Lower leg skin (tissue), 4 donors: ENCODE results near the gene EPN1. TPM values are rescaled to one million over a fixed set of nuclear protein-coding genes. Genes with fewer than 3 reads are reported as not detected.

Source experiments
- DNase-seq, 2 donors: peaks; one replicate each; pipeline ENCODE4 v3.0.0-alpha.2; 2019; ENCODE audit warnings: low spot score in 2 of 2
- H3K4me3 ChIP-seq: fragments of 200-600 bp; sonication (generic); 2 replicates; pipeline ENCODE4 v1.5.1; 2017; ENCODE audit warnings: mild to moderate bottlenecking, low read depth; ENCODE audit not compliant: poor library complexity, severe bottlenecking
- POLR2A ChIP-seq, 2 donors: fragments of 450-650 bp; IDR thresholded peaks; one replicate each; pipeline ENCODE4 v1.6.1; 2016 to 2017; ENCODE audit warnings: antibody characterized with exemption in 2 of 2, mild to moderate bottlenecking in 1 of 2, moderate library complexity in 1 of 2
- WGBS, 2 donors: methylation state at CpG; one replicate each; pipeline ENCODE4 v1.1.5; 2018; 5-methylcytosine and 5-hydroxymethylcytosine counted together
- intact Hi-C: fragments of 100-400 bp; cut with DNase I; formaldehyde crosslinking; loops from one replicate; pipeline ENCODE4 v1.15.0; 2023; ENCODE audit warnings: low total_unique reads
- total RNA-seq, 4 donors: library from RNA; depleted of rRNA; stranded (reverse); fragments of >200 nt; gene quantifications; one replicate each; pipeline ENCODE4 v1.1.0, GENCODE V29; 2016
- TF ChIP-seq, protein P1 (sequence below), 3 donors: fragments of 450-650 bp; IDR thresholded peaks; one replicate each; pipeline ENCODE4 v1.5.1; 2016; ENCODE audit warnings: antibody characterized with exemption in 3 of 3, mild to moderate bottlenecking in 3 of 3, moderate library complexity in 2 of 3

The EPN1 gene
- total RNA-seq, 4 donors from 2014 or later, result 81.2 to 189 (median 120) TPM

DNA sequence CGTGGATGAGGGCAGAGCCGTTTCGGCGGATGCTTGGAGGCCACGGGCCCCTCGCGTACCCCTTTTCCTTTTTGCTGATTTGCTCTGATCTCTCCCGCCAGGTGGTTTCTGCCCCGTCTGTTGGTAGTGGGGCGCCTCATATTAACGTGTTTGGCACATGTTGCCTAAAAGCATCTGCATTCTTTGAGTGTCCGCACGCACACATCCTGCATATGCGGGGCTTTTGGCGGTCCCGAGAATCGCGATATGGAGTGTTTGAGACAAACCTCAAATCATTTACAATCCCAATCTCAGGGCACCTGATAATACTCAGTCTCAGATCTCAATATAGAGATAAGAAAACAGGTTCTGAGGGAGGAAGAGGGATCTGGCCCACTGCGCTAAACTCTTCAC, 19.4 kb upstream of the EPN1 start:
- intact Hi-C loops, result no loop called here
- no peak for DNase-seq
- WGBS, 2 donors, result 0 to 1% methylated on average over 19 of the region's 19 CpGs
- no peak for TF ChIP-seq POLR2A (IDR thresholded peaks at IDR 0.05)
- TF ChIP-seq, protein P1, sequence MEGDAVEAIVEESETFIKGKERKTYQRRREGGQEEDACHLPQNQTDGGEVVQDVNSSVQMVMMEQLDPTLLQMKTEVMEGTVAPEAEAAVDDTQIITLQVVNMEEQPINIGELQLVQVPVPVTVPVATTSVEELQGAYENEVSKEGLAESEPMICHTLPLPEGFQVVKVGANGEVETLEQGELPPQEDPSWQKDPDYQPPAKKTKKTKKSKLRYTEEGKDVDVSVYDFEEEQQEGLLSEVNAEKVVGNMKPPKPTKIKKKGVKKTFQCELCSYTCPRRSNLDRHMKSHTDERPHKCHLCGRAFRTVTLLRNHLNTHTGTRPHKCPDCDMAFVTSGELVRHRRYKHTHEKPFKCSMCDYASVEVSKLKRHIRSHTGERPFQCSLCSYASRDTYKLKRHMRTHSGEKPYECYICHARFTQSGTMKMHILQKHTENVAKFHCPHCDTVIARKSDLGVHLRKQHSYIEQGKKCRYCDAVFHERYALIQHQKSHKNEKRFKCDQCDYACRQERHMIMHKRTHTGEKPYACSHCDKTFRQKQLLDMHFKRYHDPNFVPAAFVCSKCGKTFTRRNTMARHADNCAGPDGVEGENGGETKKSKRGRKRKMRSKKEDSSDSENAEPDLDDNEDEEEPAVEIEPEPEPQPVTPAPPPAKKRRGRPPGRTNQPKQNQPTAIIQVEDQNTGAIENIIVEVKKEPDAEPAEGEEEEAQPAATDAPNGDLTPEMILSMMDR (IDR thresholded peaks at IDR 0.05), result no peak
- peak overlapping the region; percentile 90 for H3K4me3 ChIP-seq

DNA sequence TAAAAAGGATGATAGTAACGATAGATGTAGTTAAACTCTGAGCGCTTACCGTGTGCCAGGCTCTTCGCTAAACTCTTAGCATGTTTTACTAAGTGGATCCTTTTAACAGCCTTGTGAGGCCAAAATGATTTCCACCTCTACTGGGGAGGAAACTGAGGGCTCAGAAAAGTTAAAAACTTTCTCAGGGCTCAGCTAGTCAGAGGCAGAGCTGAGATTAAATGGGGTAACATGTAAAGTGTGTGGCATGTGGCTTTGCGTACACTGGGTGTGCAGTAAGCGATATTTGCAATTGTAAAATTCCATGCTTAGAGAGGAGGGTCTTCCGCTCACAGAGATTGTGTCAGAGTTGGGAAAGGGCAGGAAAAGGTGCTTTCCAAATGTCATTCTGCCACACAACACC, 18.5 kb upstream of the EPN1 start:
- intact Hi-C loops, result no loop called here
- no peak overlapping the region for H3K4me3 ChIP-seq
- whole genome bisulfite sequencing, 2 donors, result 49% methylated on average over 7 of the region's 7 CpGs
- no peak for TF ChIP-seq POLR2A (IDR thresholded peaks at IDR 0.05)
- TF ChIP-seq, protein P1 (IDR thresholded peaks at IDR 0.05), result no peak
- no peak for DNase-seq

DNA sequence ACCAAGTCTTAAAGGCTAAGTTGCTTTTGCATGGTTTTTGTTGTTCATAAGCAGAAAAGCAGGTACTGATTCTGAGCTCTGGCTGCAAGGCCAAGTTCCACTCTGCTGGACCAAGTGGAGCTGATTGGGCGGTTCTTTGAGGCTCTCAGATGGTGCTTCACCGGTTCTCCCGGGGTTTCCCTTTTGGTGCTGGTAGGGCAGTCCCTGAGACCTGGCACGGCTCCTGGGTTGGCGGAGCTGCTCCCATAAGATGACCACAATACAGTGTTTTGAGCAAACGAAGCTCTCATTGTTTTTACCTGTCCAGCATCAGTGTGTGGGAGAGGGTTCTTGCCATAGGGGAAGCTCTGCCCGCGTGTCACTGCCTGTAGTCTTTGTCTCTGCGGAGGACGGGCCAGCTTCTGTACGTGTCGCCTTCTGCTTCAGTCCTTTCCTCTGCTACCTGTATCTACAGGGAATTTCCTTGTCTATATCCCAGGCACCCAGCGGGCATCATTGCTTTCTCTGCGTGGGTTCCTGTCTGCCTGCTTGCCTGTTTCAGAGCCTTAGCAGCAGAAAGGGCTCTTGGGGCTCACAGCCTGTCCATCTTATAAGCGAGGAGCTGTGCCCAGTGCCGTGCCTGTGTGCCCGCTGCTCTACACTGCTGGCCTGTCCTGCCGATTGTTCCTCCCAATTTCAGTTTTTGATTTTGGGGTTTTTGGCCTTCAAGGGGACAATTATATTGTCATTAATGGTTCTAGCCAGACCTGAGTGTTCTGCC, 17.9 kb upstream of the EPN1 start:
- no peak for DNase-seq
- TF ChIP-seq, protein P1 (IDR thresholded peaks at IDR 0.05), result no peak
- no peak for TF ChIP-seq POLR2A (IDR thresholded peaks at IDR 0.05)
- no peak overlapping the region for H3K4me3 ChIP-seq
- WGBS, 2 donors, result 30 to 38% methylated on average over 18 of the region's 18 CpGs
- intact Hi-C loops, result no loop called here

DNA sequence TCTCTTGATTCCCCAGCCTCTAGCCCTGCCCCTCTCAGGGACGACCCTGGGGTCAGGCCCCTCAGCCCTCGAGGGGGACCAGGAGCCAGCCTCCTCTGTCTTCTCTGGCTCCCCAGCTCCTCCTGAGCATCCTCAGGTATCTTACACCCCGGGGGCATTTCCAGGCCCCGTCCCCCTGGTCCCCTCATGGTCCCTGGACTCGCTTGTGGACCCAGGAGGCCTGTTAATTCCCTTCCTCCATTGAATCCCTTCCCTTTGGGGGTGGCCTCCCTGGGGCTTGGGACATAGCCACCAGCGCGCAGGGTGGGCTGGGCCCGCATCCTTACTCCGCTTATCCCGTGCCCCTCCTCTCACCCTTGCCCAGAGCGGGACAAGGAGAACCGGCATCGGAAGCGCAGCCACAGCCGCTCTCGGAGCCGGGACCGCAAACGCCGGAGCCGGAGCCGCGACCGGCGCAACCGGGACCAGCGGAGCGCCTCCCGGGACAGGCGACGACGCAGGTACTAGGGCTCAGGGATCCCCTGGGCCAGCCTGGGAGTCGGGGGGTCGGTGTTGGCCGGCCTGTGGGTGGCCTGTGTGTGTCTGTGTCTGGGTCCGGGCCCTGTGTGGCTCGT, 16.1 kb upstream of the EPN1 start:
- DNase-seq, result no peak
- intact Hi-C loops, result no loop called here
- H3K4me3 ChIP-seq, result no peak overlapping the region
- TF ChIP-seq, protein P1 (IDR thresholded peaks at IDR 0.05), result no peak
- no peak for TF ChIP-seq POLR2A (IDR thresholded peaks at IDR 0.05)
- 87 to 90% methylated on average over 34 to 37 of the region's 37 CpGs for WGBS, 2 donors

DNA sequence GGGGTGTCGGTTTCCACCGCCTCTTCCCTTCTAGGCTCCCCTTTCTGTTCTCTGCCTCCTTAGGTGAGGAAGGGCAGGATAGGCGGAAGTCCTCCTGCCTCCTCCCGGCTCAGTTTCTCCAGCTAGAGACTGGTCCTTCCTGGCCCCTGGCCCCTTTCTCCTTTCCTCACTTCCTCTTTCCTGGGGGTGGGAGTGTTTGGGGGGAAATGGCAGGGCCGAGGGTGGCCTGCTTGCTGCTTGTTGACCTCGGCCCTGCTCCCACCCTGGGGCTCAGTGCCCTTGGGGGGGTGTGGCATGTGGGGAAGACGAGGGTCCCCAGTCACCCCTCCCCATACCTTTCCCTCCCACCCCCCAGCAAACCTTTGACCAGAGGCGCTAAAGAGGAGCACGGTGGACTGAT, 15.2 kb upstream of the EPN1 start:
- 74 to 75% methylated on average over 9 of the region's 9 CpGs for WGBS, 2 donors
- H3K4me3 ChIP-seq, result no peak overlapping the region
- intact Hi-C loops, result no loop called here
- DNase-seq, result no peak
- TF ChIP-seq, protein P1 (IDR thresholded peaks at IDR 0.05), result no peak
- TF ChIP-seq POLR2A (IDR thresholded peaks at IDR 0.05), result no peak
